Keratinocyte (primary cell): ENCODE results near the gene ALCAM. TPM values are rescaled to one million over a fixed set of nuclear protein-coding genes. Genes with fewer than 3 reads are reported as not detected.
A peak's percentile ranks its signal among the peaks of the same experiment; 100 is the strongest.

ENCODE experiments used
- DNase-seq: peaks from one replicate; pipeline ENCODE4 v3.0.0-alpha.2; 2011; ENCODE audit warnings: low read depth, missing footprints, low spot score
- FAIRE-seq: peaks from 2 replicates; lab custom pipeline; 2011; peaks lifted over from hg19 to GRCh38; lab: Jason Lieb, UNC
- H2AFZ ChIP-seq: 2 replicates; pipeline ENCODE4 v1.6.0; 2012; ENCODE audit warnings: low read length, control low read depth, inconsistent platforms; ENCODE audit not compliant: control insufficient read depth
- H3K27ac ChIP-seq: 2 replicates; pipeline ENCODE4 v1.5.1; 2011; ENCODE audit warnings: low read length; ENCODE audit not compliant: control insufficient read depth, insufficient read depth
- H3K27me3 ChIP-seq: 3 replicates; pipeline ENCODE4 v1.6.0; 2011; ENCODE audit warnings: low read length; ENCODE audit not compliant: control insufficient read depth, insufficient read depth; ENCODE audit errors: extremely low read depth
- H3K36me3 ChIP-seq, 2 experiments: 2 replicates in 1 of 2; 3 replicates in 1 of 2; pipeline ENCODE4 v1.5.1; 2011; ENCODE audit warnings: low read length in 2 of 2, mild to moderate bottlenecking in 1 of 2; ENCODE audit not compliant: control insufficient read depth in 2 of 2, insufficient read depth in 2 of 2; ENCODE audit errors: extremely low read depth in 1 of 2
- H3K4me1 ChIP-seq: 3 replicates; pipeline ENCODE4 v1.5.1; 2011; ENCODE audit warnings: low read length; ENCODE audit not compliant: control insufficient read depth, insufficient read depth; ENCODE audit errors: extremely low read depth
- H3K4me2 ChIP-seq: 3 replicates; pipeline ENCODE4 v1.6.0; 2011; ENCODE audit warnings: low read depth, low read length; ENCODE audit not compliant: control insufficient read depth, insufficient read depth; ENCODE audit errors: extremely low read depth
- H3K4me3 ChIP-seq, 3 experiments: fragments of 200-600 bp in 1 of 3; sonication (generic) in 1 of 3; 2 replicates in 2 of 3; 3 replicates in 1 of 3; pipeline ENCODE4 v1.5.1; 2011 to 2016; ENCODE audit warnings: low read length in 3 of 3, mild to moderate bottlenecking in 3 of 3, control low read depth in 2 of 3, inconsistent platforms in 1 of 3, low read depth in 1 of 3, mixed read lengths in 1 of 3, mixed run types in 1 of 3, moderate library complexity in 1 of 3; ENCODE audit not compliant: control insufficient read depth in 2 of 3, insufficient read depth in 2 of 3; ENCODE audit errors: extremely low read depth in 1 of 3
- H3K79me2 ChIP-seq: 2 replicates; pipeline ENCODE4 v1.6.0; 2012; ENCODE audit warnings: low read length; ENCODE audit not compliant: control insufficient read depth, insufficient read depth
- H3K9ac ChIP-seq: 3 replicates; pipeline ENCODE4 v1.6.0; 2011; ENCODE audit warnings: low read length; ENCODE audit not compliant: control insufficient read depth, insufficient read depth; ENCODE audit errors: extremely low read depth
- H3K9me1 ChIP-seq: 3 replicates; pipeline ENCODE4 v1.6.0; 2011; ENCODE audit warnings: low read length; ENCODE audit not compliant: control insufficient read depth, insufficient read depth; ENCODE audit errors: extremely low read depth
- H3K9me3 ChIP-seq: 2 replicates; pipeline ENCODE4 v1.5.1; 2012; ENCODE audit warnings: low read depth, low read length; ENCODE audit not compliant: control insufficient read depth
- H4K20me1 ChIP-seq: 3 replicates; pipeline ENCODE4 v1.6.0; 2011; ENCODE audit warnings: low read length; ENCODE audit not compliant: control insufficient read depth, insufficient read depth; ENCODE audit errors: extremely low read depth
- EZH2 ChIP-seq: IDR thresholded peaks from one replicate; pipeline ENCODE4 v1.6.1; 2012; ENCODE audit warnings: inconsistent platforms, mild to moderate bottlenecking, low read length, moderate library complexity
- dilution Hi-C: fragments of 300-500 bp; cut with MboI; formaldehyde crosslinking; loops from one replicate; pipeline ENCODE4 v1.7.0; 2020; ENCODE audit warnings: low sequenced_read_pairs; ENCODE audit not compliant: extremely low pct_ligation_motif_present
- polyA plus RNA-seq, 5 experiments: library from polyadenylated mRNA; depleted of rRNA in 3 of 5; stranded (reverse) in 3 of 5; stranded (forward) in 1 of 5; unstranded in 1 of 5; fragments of >200 nt; gene quantifications; 1 replicate in 1 of 5; 2 replicates in 3 of 5; 3 replicates in 1 of 5; pipeline versions ENCODE4 v1.2.1 to v1.2.3, GENCODE V29; 2011 to 2012; ENCODE audit warnings: missing spikeins in 2 of 5, low read depth in 1 of 5, low replicate concordance in 1 of 5
- TF ChIP-seq, protein P1 (sequence below), 3 experiments: IDR thresholded peaks in 1 of 3; conservative IDR thresholded peaks in 1 of 3; optimal IDR thresholded peaks in 1 of 3; 2 replicates in 2 of 3; 3 replicates in 1 of 3; pipeline versions ENCODE3 to v1.5.1; 2011; ENCODE audit warnings: low read length in 3 of 3, mild to moderate bottlenecking in 3 of 3, moderate library complexity in 2 of 3, control low read depth in 1 of 3, inconsistent platforms in 1 of 3; ENCODE audit not compliant: insufficient read depth in 2 of 3; ENCODE audit errors: extremely low read depth in 1 of 3

The ALCAM gene
- polyA plus RNA-seq, 1 donor (not counting 4 experiments of a cell fraction or from before 2014, with no cell fraction given) = 71.3 TPM

DNA sequence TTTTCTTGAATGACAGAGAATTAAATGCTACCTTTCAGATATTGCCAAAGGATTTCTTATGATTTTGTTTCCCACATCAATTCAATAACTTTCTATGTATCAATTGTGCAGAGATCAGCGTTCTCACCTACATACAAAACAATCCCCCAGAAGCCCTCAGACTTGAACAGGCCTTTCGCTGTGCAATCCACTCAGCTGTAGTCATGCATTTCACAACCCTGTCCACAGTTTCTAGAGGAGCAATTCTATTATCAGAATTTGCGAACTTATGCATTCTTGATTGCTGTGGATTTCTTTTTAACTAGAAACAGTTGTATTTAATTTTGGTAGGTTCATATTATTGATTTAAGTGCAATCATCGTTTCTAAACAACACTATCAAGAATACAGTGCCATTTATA is 13.7 kb upstream of the ALCAM start:
- H4K20me1 ChIP-seq = no peaks in the 10 kb centered on the region
- no peaks in the 10 kb centered on the region for H3K27me3 ChIP-seq
- TF ChIP-seq EZH2 = no peak
- TF ChIP-seq, protein P1, sequence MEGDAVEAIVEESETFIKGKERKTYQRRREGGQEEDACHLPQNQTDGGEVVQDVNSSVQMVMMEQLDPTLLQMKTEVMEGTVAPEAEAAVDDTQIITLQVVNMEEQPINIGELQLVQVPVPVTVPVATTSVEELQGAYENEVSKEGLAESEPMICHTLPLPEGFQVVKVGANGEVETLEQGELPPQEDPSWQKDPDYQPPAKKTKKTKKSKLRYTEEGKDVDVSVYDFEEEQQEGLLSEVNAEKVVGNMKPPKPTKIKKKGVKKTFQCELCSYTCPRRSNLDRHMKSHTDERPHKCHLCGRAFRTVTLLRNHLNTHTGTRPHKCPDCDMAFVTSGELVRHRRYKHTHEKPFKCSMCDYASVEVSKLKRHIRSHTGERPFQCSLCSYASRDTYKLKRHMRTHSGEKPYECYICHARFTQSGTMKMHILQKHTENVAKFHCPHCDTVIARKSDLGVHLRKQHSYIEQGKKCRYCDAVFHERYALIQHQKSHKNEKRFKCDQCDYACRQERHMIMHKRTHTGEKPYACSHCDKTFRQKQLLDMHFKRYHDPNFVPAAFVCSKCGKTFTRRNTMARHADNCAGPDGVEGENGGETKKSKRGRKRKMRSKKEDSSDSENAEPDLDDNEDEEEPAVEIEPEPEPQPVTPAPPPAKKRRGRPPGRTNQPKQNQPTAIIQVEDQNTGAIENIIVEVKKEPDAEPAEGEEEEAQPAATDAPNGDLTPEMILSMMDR (optimal IDR thresholded peaks at IDR 0.05 in 1 of 3, IDR thresholded peaks at IDR 0.05 in 1 of 3, conservative IDR thresholded peaks at IDR 0.05 in 1 of 3; ENCODE audit: extremely low read depth in 1 of 3, insufficient read depth in 2 of 3, low read length in 3 of 3) = no peak
- dilution Hi-C loops = no loop called here
- DNase-seq = no peak
- H2AFZ ChIP-seq = no peak overlapping the region
- H3K27ac ChIP-seq = no peak overlapping the region
- peaks cover 46% of the 10 kb centered on the region for H3K4me1 ChIP-seq
- peak overlapping the region; percentile 58 for H3K4me2 ChIP-seq
- H3K9me1 ChIP-seq = no peaks in the 10 kb centered on the region
- H3K9ac ChIP-seq = no peak overlapping the region
- H3K36me3 ChIP-seq = no peaks in the 10 kb centered on the region
- H3K4me3 ChIP-seq = no peak overlapping the region
- H3K9me3 ChIP-seq = no peaks in the 10 kb centered on the region
- no peaks in the 10 kb centered on the region for H3K79me2 ChIP-seq
- FAIRE-seq = peak; percentile 9

DNA sequence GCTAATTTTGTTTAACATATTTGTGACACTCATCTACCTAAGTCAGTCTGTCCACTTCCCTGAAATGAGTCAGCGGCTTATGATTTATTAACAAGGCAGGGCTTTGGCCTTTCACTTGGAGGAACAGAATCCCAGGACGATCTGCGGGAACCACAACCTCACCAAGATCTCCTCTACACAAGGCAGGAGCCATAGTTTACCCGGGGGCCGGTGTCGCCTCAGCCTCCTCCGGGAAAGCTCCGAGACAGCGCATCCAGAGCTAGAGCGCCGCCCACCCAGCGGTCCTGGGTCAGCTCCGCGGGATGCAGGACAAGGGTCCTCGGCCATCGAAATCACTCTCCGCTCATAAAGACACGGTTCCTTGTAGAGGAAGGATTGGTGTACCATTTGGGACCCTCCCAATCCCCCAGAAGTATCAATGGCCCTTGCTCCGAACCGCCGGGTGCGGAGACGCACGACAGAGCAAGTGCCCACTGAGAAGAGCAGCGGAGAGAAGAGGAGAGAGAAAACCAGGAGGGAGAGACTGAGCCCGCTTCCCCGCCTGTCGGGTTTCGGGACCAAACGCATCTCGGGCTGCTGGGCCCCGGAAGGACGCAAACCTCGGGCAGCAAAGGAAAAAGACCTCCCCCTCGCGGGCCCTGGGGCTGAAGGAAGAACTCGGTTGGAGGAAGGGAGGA is 13.1 kb upstream of the ALCAM start:
- Histone ChIP-seq H3K4me2 (peak overlapping the region; percentile 58), H3K79me2 (no peaks in the 10 kb centered on the region), H3K27me3 (no peaks in the 10 kb centered on the region), H3K9me3 (no peaks in the 10 kb centered on the region), H3K9me1 (no peaks in the 10 kb centered on the region), H3K9ac (peak overlapping the region; percentile 30), H4K20me1 (no peaks in the 10 kb centered on the region), H3K4me3 (peak overlapping the region in 2 of 3 experiments; percentile 7 to 47), H2AFZ (peak overlapping the region; percentile 80), H3K36me3 (no peaks in the 10 kb centered on the region), H3K4me1 (peaks cover 46% of the 10 kb centered on the region), H3K27ac (peak overlapping the region; percentile 23)
- dilution Hi-C loops = no loop called here
- no peak for DNase-seq
- TF ChIP-seq EZH2 = no peak
- TF ChIP-seq, protein P1 (optimal IDR thresholded peaks at IDR 0.05 in 1 of 3, IDR thresholded peaks at IDR 0.05 in 1 of 3, conservative IDR thresholded peaks at IDR 0.05 in 1 of 3; ENCODE audit: extremely low read depth in 1 of 3, insufficient read depth in 2 of 3, low read length in 3 of 3) = no peak
- FAIRE-seq = peak; percentile 53
